Colon (tissue), 2 donors: Measurements from ENCODE around the gene CRYBA2.

Experiments used
- FAIRE-seq: peaks from 2 replicates; lab custom pipeline; 2012; peaks lifted over from hg19 to GRCh38; lab: Jason Lieb, UNC
- donor health status: control.
- donor health status: control.

The CRYBA2 gene, protein sequence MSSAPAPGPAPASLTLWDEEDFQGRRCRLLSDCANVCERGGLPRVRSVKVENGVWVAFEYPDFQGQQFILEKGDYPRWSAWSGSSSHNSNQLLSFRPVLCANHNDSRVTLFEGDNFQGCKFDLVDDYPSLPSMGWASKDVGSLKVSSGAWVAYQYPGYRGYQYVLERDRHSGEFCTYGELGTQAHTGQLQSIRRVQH

DNA sequence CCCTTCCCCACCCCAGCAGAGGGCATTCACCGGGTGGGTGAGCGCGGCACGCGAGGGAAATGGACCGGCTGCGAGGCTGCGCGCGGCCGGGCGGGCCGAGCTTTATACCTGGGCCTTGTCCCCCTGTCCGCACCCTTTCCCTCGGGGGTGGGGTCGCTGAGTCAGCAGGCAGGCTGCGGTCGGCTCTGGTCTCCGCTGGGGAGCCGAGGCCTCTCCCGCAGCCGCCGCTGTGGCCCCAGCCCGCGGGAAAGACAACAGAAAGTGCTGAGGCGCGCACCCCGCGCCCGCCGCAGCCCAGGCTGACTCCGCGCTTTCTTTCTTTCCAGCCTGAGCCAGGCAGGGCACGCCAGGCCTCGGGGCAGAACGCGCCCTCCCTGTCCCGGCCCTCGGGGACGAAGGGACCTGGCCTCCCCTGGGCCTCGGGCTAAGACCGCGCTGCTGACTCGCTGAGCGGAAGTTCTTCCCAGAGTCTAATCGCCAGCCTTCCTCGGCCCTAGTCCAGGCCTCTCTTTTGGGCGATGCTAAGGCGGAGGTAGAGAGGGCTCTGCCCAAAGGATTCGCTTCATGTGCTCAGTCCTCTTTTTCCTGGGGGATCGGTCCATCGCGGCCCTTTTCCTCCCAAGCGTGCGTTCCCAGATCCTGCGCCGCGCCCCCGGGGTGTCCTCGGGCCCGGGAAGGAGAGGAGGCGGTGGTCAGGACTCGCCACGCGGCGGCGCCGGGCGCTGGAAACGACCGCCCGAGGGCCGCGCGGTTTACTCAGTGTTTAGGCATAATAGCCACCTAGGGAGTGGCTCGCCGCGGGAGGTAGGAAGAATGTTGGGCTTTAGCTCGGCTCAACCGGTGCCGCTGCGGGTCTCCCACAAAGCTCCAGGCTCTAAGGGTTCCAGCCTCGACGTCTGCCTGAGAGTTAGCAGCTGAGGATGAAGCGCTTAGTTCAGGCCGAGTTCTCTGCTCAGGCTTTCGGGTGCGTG is at the start of gene CRYBA2:
TSS of gene CRYBA2 (minus strand) at position 78 of the 971 bp plus-strand sequence. CDS start 246 bp downstream, outside the sequence.
- FAIRE-seq: no peak

DNA sequence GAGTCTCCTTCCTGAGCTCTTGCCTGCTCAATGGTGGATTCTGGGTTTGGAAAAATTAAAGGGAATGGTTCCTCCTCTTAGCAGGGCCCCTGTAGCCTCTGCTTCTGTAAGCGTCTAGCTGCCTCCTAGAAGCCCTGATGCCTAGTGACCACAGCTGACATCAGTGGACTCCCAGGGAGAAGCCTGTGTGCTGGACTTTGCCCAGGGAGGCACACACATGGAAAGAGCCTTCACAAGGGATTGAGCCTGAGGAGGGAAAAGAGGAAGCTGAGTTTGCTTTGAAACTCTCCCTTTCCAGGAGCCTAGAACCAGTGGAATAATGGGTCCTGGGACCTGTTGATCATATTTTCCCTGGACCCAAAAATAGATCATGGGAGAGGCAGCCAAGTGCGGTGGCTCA is 49.5 kb upstream of the CRYBA2 start:
- FAIRE-seq: no peak

DNA sequence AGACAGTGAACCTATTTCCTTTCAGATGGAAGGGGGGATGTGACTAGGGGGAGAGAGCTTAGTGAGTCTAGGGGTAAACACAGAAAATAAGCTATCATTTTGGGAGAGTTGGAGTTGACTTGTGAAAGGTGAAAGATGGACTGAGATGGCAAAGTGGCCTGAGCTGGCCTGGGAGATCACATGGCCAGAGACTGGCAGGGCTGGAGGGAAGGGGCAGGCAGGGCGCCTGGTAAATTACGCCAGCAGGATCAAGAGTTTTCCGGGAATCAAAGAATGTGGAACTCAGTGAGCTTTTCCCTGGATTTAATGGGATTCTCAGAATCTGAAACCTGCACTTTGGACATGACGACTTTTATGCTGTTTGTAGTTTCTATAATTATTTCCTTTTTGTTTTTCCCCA is 48.9 kb upstream of the CRYBA2 start:
- FAIRE-seq: no peak

DNA sequence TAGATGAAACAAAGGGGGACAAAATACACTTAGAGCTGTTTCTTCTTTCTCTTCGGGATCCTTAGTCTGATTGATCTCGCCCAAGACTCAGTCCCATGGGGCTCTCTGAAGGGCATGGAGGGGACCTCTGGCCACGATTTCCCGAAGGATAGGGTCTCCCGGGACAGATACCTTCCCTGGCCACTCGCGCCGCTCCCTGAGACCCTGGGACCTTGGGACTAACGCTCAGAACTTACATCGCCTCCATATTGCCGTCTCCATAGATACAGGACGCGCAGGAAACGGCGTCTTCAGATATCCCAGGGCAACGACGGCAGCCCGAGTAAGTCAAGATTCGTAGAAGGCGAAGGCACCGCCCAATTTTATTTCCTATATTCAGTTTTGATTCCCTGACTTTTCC is 48.0 kb upstream of the CRYBA2 start, which contains the start of gene CFAP65:
TSS of gene CFAP65 (minus strand) at position 265 of the 400 bp plus-strand sequence. CDS start 2,468 bp downstream, outside the sequence.
- FAIRE-seq: no peak

DNA sequence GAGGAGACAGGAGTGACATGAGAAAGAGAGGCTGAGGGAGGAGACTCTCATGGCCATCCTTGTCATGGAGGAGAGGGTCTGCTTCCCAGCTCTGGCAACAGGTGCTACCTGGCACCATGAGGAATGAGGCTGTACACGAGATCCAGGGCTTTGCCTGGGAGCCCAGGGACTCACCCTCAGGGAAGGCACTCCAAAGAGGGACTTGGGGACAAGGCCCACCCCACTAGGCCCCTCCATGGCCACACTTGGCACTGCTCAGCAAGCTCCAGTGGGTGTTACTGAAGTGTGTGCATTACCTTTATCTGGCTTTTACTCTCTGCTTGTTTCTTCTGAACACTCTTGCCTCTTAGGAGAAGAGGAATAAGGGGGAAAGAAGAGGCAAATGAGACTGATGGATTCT is 45.4 kb upstream of the CRYBA2 start:
- FAIRE-seq: no peak

DNA sequence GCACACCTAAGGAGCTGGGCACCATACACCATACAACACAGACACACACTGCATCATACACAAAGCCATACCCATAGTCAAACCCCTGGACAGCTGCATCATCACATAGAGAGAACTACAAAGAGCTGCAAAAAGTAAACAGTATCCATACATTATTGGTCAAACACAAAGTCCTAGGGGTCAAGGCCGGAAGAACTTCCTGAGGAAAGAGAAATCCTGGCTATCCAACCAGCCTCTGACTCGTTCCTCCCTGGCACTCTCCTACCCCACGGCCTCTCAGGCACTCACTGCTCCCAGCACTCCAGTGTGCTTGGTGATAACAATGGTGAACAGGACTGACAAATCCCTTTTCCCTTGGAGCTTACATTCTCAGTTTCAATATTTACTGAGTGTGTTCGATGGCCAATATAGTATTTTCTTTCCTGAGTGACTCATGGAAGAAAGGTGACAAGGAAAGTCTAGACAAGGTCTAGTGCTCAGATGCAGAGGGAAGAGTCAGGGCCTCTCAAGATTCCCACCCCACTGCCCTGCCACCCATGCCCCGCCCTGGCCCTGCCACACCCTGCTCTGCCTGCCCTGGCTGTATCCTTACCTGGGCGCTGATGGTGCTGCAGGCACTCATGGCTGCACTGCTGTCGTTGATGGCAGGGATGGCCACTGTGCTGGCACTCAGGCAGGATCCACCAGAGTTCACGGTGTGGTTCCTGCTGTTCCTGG is 44.7 kb upstream of the CRYBA2 start:
- no peak for FAIRE-seq

DNA sequence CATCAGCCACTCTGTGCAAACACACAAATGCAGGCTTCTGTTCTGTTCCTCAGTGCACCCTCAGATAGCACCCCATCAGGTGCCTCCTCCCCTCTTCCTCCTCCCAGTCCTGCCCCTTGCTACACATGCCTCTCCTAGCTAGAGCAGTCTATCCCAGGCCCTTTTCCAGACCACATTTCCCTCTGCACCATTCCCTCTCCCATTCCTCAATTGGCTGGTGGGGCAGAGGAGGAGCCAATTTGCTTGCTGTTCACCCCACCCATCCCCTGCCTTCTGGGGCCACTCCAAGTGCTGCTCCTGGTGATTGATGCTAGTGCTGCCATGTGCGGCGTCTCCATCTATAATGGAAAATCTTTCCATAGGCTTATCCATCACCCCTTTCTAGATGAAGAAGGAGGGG is 42.7 kb upstream of the CRYBA2 start:
- no peak for FAIRE-seq

DNA sequence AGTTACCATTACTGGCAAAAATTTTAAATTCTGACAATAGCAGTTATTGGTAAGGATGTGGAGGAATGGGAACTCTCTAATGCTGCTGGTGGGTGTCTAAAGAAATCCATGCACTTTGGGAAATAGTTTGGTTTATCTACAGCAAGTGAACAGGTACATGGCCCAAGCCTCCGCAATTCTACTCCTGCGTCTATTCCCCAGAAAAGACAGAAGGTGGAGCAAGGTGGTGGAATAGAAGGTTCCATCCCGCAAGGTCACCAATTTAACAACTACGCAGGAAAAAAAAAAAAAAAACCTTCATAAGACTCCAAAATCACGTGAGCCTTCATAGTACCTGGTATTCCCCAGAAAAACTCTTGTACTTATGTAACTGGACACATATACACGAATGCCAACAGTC is 41.6 kb upstream of the CRYBA2 start:
- no peak for FAIRE-seq

DNA sequence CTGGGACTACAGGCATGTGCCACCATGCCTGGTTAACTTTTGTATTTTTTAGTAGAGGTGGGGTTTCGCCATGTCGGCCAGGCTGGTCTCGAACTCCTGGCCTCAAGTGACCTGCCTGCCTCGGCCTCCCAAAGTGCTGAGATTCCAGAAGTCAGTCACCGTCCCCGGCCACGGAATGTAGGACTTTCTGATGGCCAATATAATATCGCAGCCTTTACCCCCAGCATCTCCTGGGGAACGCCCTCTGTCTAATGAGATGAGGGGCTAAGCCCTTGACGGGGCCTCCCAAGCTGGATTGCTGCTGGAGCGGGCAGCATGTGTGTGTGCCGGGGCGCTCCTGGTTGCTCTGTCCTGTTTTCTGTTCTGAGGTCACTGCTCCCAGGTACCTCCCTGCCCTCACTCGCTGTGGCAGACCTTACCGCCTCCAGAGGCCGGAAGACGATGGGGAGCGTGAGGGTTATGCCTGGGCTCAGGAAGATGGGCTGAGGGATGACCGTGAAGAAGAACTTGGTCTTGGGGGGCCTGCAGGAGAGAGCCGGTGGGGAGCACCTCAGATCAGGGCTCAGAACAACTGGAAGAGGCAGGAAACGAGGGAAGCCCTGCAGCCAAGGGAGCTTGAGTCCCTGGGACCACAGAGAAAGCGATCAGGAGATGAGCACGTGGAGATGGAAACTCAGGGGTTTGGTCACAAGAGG is 39.0 kb upstream of the CRYBA2 start:
- FAIRE-seq: no peak

DNA sequence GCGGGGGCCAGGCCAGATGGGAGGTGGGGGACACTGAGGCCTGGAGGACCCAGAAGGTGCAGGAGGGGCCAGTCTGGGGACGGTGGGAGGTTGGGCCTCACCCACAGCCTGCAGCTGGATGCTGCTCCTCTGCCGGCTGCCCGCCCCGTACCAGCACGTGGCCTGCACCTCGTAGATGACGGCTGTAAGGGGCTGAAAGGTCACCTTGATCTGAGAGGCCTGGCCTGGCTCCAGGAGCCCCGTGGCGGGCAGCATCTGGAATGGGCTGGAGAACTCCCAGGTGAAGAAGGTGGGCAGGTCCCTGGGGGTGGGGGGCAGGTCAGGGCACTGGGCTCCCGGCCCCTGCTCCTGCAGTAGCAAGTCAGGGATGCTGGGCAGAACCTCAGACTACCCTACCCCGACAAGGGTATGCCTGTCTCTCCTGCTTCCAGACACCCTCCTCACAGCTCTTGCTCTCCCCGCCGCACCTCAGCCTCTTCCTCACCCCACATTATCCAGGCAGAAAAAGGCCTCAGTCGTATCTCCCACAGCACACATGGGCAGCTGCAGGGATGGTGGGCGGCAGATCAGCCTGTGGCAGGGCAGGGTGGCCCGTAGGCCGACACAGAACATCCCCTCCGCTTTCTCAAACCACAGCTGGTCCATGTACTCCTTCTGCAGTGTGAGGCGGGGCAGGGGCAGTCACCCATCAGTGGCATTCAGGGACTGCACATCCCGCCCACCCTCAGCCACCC is 38.0 kb upstream of the CRYBA2 start:
- no peak for FAIRE-seq

DNA sequence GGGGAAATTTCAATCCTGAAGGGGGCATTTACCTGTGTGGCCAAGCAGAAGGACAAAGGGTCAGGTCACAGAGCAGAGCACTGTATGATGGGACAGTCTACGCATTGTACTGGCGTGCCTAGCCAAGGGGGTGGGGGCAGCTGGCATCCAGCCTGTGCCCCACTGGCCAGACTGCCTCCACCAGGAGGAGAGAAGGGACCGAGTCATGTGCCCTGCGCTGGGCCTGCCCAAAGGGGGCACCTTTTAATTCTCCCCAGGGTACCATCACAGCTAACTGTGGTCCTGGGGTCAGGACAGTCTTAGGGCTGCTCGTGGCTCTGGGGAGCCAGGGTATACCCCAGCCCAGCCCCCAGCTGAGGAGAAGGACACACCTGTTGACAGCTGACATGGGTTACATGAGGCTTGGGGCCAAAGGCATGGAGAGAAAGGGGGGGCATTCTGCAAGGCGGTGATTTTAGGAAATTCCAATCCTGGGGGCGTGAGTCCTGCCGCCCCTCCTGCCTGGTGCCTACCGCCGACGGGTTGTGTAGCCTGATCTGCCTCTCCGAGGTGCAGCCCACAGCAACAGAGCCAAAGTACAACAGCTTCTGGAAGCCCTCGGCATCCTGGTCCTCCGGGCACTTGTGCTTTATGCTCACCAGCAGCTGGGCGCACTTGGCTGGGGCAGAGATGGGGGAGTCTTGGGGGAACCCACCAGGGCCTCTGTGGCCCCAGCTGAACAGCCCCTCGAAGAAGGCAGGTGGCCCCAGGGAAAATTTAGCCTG is 37.1 kb upstream of the CRYBA2 start:
- no peak for FAIRE-seq

DNA sequence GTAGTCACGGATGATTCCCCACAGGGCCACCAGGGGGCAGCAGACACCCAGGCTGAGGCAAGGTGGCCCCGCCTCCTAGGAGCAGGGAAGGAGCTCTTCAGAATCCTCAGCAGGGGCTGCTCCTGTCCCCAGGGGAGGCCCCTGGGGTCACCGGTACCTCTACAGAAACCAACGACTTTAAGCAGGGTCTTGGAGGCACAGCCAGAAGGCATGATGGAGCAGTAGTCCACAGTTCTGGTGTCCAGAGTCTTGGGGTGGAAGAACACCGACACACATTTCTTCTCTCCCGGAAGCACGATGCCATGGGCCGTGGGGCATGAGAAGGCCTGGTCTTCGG is 36.6 kb upstream of the CRYBA2 start:
- FAIRE-seq: no peak

DNA sequence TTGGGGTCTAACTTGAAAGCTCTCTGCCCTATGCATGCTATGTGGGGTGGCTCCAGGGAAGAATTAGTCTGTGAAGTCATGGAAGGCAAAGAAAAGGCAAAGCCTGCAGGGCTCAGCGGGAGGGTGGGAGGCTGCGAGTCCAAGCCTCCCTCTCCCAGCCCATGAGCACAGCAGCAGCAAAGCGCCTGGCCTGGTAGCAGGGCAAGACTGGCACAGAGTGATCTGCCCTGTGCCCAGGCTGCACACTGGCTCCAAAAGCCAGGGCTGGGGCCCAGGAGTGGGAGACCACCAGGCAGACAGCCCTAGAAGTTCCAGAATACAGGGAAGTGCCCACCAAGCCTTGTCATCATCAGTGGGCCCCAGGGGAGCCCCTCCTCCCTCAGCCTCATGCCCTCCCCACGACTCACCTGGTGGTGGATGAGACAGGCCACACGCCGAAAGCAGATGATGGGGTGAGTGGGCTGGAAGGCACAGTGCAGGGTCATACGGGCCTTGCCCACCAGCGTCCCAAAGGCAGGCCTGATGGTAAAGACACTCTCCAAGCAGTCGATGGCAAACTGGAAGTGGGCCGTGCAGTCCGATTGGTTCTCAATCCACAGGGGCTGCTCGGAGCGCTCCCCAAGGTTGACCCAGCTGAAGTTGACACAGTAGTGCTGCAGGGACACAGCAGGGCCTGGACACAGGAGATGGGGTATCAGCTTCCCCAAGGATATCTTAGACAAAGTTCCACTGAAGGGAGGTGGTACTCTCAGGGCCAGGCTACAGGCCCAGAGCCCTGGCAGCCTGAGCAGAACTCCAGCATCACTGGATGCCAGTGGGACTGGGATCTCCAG is 36.0 kb upstream of the CRYBA2 start:
- no peak for FAIRE-seq

DNA sequence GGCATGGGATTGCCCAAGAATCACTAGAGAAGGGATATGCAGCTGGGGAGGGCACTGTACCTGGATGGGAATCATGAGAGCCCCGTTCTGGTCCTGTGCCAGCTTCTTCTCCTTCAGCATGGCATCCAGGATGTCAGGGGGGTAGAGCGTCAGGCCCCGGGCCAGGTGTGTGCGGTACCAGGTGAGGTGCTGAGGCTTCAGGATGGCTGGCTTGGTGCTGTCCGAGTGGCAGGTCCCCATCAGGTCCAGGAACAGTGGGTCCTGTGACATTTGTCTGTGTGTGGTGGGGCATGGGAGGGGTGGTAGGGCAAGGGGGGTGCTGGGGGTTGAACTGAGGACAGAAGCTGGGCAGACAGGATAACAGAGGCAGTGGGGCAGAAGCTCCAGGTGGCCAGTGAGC is 34.9 kb upstream of the CRYBA2 start:
- FAIRE-seq: no peak

DNA sequence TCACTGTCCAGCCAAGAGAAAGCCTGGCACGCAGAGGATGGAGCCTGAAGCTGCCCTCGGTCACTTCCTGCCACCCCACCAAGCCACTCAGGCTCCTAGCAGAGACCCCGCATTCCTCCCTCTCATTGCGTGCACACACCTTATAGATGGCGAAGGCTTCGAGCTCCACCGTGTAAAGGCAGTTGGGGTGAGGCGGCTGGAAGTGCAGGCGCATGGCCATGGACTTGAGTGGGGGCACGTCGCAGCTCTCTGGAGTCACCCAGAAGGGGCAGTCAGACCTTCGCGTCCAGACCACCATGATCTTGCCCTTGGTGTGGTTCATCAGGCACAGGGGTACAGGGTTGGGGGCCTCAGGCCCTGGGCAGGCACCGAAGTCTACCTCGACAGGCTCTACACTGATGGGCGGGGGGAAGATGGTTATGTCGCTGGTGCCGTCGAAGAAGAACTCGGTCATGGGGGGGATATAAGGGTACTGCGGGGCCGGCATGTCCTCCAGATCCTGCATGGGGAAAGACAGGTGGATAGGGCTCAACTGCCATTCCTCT is 34.4 kb upstream of the CRYBA2 start:
- no peak for FAIRE-seq

DNA sequence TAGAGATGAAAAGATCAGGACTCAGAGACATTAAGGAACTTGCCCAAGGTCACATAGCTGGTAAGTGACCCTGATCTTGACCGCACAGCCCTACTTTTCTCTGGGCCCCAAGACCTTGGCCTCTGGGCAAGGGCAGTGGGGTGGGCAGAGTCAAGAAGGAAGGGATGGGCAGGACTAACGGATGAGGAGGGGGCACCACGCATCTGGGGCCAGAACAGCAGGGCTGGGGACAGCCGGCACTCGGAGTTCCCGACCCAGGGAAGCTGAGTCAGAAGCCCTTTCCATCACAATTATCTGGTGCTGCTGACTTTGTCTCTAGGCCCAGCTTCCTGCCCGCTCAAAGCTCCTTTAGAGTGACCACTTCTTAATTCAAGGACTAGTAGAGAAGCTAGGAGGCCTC is 33.7 kb upstream of the CRYBA2 start:
- FAIRE-seq: no peak

DNA sequence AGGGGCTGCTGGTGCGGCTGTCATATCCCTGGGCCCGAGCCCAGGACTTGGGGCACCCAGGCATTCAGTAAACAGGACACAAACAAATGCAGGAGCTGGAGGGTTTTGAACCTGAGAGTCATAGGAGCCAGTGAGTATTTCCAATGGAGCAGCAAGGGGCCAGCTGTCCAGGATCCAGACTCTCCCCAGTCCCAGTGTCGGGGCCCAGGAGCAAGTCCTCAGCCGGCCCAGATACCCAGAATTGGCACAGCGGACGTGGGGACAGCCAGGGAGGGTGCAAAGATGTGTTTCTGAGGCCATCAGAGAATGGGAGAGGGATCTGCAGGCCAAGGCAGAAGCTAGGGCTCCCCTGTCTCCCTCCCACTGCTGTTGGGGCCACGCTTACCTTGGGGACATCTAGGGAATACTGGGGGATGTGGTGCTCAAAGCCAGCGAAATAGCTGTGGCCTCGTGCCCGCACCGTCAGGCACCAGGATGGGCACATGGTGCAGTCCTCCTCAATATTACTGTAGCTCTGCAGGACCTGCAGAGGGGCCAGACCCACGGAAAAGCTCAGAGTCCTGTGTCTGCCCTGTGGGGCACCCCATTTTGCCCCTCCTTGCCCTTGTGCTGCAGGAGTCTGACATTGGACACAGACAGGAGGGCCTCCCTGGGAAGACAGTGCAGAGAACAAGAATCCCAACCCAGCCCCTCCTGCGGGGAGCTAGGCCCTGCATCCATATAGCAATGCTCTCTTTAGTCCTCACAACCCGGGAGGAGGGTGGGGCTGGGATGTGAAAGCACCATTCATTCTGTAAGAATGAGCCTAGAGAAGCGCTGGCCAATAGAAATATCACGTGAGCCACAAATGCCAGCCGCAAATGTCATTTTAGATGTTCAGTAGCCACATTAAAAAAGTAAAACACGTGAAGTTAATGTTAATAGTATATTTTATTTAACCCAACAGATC is 32.7 kb upstream of the CRYBA2 start:
- FAIRE-seq: no peak

DNA sequence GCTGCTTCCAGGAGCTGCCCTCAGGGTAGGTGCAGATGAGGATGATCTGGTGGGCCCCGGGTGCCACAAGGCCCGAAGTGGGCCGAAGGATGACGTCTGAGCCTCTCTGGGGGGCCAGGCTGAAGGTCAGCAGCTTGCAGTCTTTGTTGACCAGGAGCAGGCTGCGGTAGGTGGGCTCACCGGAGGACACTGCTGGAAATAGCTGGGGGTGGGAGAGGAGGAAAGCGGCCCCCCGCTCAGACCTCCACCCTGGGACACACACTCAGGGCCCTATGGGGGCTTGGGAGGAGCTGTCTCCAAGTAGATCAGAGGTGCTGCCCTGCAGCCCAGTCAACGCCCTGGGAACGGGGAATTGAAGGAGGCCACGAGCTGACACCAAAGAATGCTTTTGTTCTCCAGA is 30.8 kb upstream of the CRYBA2 start:
- FAIRE-seq: no peak
